K562 (cell line): Measurements from ENCODE around the gene RPS8. TPM values are rescaled to one million over a fixed set of nuclear protein-coding genes. Genes with fewer than 3 reads are reported as not detected.

ENCODE experiments used
- BMI1 ChIP-seq: fragments of 150-350 bp; IDR thresholded peaks from 2 replicates; pipeline ENCODE4 v1.6.1; 2014; ENCODE audit warnings: low read length
- C11orf30 ChIP-seq: fragments of 450-650 bp; IDR thresholded peaks from 2 replicates; pipeline ENCODE4 v1.6.1; 2016; ENCODE audit warnings: low read depth, mild to moderate bottlenecking
- EZH2 ChIP-seq: IDR thresholded peaks from 2 replicates; pipeline ENCODE4 v1.6.1; 2012; ENCODE audit warnings: low read depth, mild to moderate bottlenecking, inconsistent platforms, low read length, borderline replicate concordance
- HCFC1 ChIP-seq: IDR thresholded peaks from 2 replicates; pipeline ENCODE4 v1.6.1; 2012; ENCODE audit warnings: low read depth, low read length, improper control_type of control experiment
- KAT7 ChIP-seq: sonication (generic); formaldehyde crosslinking; IDR thresholded peaks from 2 replicates; pipeline ENCODE4 v1.8.0; 2022; ENCODE audit warnings: missing genetic modification reagents, mild to moderate bottlenecking, borderline replicate concordance
- MEIS2 ChIP-seq: fragments of 450-650 bp; IDR thresholded peaks from 2 replicates; pipeline ENCODE4 v1.6.1; 2014; ENCODE audit warnings: mild to moderate bottlenecking; ENCODE audit not compliant: partially characterized antibody
- SAP30 ChIP-seq: fragments of 200-600 bp; sonication (generic); IDR thresholded peaks from 2 replicates; pipeline ENCODE4 v1.6.1; 2012; ENCODE audit warnings: borderline replicate concordance, low read depth, mild to moderate bottlenecking, moderate library complexity, low read length, control low read depth, inconsistent platforms; ENCODE audit not compliant: insufficient read depth, poor library complexity, severe bottlenecking
- SP1 ChIP-seq: sonication (generic); formaldehyde crosslinking; IDR thresholded peaks from 2 replicates; pipeline ENCODE4 v1.8.1; 2022; ENCODE audit warnings: mild to moderate bottlenecking, missing genetic modification reagents
- TOE1 ChIP-seq, 2 experiments: fragments of 450-650 bp in 1 of 2; sonication (generic) in 1 of 2; formaldehyde crosslinking in 1 of 2; IDR thresholded peaks; 2 replicates each; pipeline versions ENCODE4 v1.7.1 to v1.8.0; 2016 to 2022; ENCODE audit warnings: borderline replicate concordance in 2 of 2, mild to moderate bottlenecking in 2 of 2, antibody characterized with exemption in 1 of 2, inconsistent platforms in 1 of 2, low read depth in 1 of 2, missing genetic modification reagents in 1 of 2, moderate library complexity in 1 of 2
- ZFP36 ChIP-seq: fragments of 150-350 bp; IDR thresholded peaks from 2 replicates; pipeline ENCODE4 v1.6.1; 2018; ENCODE audit warnings: low read length, low read depth; ENCODE audit not compliant: partially characterized antibody
- ZNF140 ChIP-seq: fragments of 250-450 bp; sonication (Bioruptor Pico); IDR thresholded peaks from 2 replicates; pipeline ENCODE4 v1.8.0; 2021; ENCODE audit warnings: moderate library complexity, mild to moderate bottlenecking, inconsistent platforms
- ZNF324 ChIP-seq: fragments of 250-450 bp; sonication (Bioruptor Pico); IDR thresholded peaks from 2 replicates; pipeline ENCODE4 v1.4.0; 2020; ENCODE audit warnings: mild to moderate bottlenecking
- ZNF696 ChIP-seq: fragments of 250-450 bp; sonication (Bioruptor Pico); conservative IDR thresholded peaks from 2 replicates; pipeline ENCODE4 v1.4.0; 2020; ENCODE audit warnings: mild to moderate bottlenecking, moderate library complexity
- polyA plus RNA-seq, 8 experiments: library from polyadenylated mRNA; depleted of rRNA in 4 of 8; stranded (reverse) in 5 of 8; unstranded in 3 of 8; fragments of >200 nt; fragmentation: Nextera tagmentation in 2 of 8; fragmentation: Illumina TruSeq in 1 of 8; extraction: Ambion mirVana in 2 of 8; extraction: Trizol in 1 of 8; gene quantifications; 2 replicates each; pipeline versions ENCODE4 v1.2.1 to v1.2.3, GENCODE V29; 2011 to 2014; ENCODE audit warnings: inconsistent platforms in 1 of 8, missing spikeins in 1 of 8
- total RNA-seq, 7 experiments: library from RNA; depleted of rRNA in 6 of 7; stranded (reverse); fragments of >200 nt in 6 of 7; fragmentation: Illumina TruSeq in 2 of 7; extraction: Trizol in 2 of 7; gene quantifications; 2 replicates each; pipeline versions ENCODE4 v1.2.1 to v1.2.3, GENCODE V29; 2011 to 2021; ENCODE audit warnings: low replicate concordance in 1 of 7
- TF ChIP-seq, protein P1 (sequence below): fragments of 450-650 bp; formaldehyde crosslinking; IDR thresholded peaks from 2 replicates; pipeline ENCODE4 v1.4.0; 2020; ENCODE audit warnings: mild to moderate bottlenecking, mixed read lengths
- TF ChIP-seq, protein P2 (sequence below): fragments of 250-450 bp; sonication (Bioruptor Pico); IDR thresholded peaks from 2 replicates; pipeline ENCODE4 v1.5.0; 2020; ENCODE audit warnings: mild to moderate bottlenecking, borderline replicate concordance
- TF ChIP-seq, protein P3 (sequence below): fragments of 250-450 bp; sonication (Bioruptor Pico); IDR thresholded peaks from 2 replicates; pipeline ENCODE4 v1.5.1; 2021; ENCODE audit warnings: mild to moderate bottlenecking
- TF ChIP-seq, protein P4 (sequence below): fragments of 450-650 bp; formaldehyde crosslinking; IDR thresholded peaks from 2 replicates; pipeline ENCODE4 v1.4.0; 2022; ENCODE audit warnings: mild to moderate bottlenecking, moderate library complexity
- TF ChIP-seq, protein P5 (sequence below): fragments of 250-450 bp; sonication (Bioruptor Pico); IDR thresholded peaks from 2 replicates; pipeline ENCODE4 v1.4.0; 2020; ENCODE audit warnings: mild to moderate bottlenecking

The RPS8 gene
- total and polyA plus RNA-seq, 9 of the 15 experiments (the other 6 are each of a cell fraction or from before 2014, with no cell fraction given) = 2,431 to 4,168 (median 3,109) TPM

DNA sequence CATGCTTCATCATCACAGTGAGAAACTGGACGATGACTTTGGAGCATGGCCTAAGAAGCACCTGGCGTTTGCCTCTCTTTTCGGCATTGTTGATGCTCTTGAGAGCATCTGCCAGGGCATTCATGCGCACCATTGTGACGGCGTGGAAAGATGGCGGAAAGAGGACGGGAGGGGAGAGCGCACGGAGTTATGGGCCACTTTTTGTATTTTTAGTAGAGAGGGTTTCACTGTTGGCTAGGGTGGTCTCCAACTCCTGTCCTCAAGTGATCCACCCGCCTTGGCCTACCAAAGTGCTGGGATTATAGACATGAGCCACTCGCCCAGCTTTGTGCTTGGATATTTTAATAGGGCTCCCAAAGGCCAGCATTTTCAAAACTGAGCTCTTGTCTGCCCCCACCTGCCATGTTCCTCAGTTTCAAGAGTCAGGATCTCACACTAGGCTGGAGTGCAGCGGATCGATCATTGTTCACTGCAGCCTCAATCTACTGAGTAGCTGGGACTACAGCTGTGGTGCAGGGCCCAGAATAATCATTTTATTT lies 5.3 kb downstream of the RPS8 start (continued):
- TF ChIP-seq ZNF696 (no peak), KAT7 (CRISPR knock-in tag) (no peak), MEIS2 (no peak), SP1 (CRISPR knock-in tag) (no peak), ZNF324 (CRISPR knock-in tag) (no peak), BMI1 (no peak), C11orf30 (no peak), EZH2 (no peak), ZFP36 (no peak), HCFC1 (no peak), SAP30 (no peak), ZNF140 (no peak), TOE1 (IDR thresholded peaks at IDR 0.05; ENCODE audit: borderline replicate concordance) (0 out of 2 replicates have a peak, but pooled peaks have one; percentile 32), TOE1 (CRISPR knock-in tag; IDR thresholded peaks at IDR 0.05; ENCODE audit: borderline replicate concordance, low read depth) (no peak)
- TF ChIP-seq, protein P1, sequence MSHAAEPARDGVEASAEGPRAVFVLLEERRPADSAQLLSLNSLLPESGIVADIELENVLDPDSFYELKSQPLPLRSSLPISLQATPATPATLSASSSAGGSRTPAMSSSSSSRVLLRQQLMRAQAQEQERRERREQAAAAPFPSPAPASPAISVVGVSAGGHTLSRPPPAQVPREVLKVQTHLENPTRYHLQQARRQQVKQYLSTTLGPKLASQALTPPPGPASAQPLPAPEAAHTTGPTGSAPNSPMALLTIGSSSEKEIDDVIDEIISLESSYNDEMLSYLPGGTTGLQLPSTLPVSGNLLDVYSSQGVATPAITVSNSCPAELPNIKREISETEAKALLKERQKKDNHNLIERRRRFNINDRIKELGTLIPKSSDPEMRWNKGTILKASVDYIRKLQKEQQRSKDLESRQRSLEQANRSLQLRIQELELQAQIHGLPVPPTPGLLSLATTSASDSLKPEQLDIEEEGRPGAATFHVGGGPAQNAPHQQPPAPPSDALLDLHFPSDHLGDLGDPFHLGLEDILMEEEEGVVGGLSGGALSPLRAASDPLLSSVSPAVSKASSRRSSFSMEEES (CRISPR knock-in tag) = no peak
- TF ChIP-seq, protein P2, sequence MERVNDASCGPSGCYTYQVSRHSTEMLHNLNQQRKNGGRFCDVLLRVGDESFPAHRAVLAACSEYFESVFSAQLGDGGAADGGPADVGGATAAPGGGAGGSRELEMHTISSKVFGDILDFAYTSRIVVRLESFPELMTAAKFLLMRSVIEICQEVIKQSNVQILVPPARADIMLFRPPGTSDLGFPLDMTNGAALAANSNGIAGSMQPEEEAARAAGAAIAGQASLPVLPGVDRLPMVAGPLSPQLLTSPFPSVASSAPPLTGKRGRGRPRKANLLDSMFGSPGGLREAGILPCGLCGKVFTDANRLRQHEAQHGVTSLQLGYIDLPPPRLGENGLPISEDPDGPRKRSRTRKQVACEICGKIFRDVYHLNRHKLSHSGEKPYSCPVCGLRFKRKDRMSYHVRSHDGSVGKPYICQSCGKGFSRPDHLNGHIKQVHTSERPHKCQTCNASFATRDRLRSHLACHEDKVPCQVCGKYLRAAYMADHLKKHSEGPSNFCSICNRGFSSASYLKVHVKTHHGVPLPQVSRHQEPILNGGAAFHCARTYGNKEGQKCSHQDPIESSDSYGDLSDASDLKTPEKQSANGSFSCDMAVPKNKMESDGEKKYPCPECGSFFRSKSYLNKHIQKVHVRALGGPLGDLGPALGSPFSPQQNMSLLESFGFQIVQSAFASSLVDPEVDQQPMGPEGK = no peak
- TF ChIP-seq, protein P3, sequence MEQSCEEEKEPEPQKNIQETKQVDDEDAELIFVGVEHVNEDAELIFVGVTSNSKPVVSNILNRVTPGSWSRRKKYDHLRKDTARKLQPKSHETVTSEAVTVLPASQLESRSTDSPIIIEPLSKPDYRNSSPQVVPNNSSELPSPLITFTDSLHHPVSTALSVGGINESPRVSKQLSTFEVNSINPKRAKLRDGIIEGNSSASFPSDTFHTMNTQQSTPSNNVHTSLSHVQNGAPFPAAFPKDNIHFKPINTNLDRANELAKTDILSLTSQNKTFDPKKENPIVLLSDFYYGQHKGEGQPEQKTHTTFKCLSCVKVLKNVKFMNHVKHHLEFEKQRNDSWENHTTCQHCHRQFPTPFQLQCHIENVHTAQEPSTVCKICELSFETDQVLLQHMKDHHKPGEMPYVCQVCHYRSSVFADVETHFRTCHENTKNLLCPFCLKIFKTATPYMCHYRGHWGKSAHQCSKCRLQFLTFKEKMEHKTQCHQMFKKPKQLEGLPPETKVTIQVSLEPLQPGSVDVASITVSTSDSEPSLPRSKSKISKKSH (CRISPR knock-in tag) = no peak
- TF ChIP-seq, protein P4, sequence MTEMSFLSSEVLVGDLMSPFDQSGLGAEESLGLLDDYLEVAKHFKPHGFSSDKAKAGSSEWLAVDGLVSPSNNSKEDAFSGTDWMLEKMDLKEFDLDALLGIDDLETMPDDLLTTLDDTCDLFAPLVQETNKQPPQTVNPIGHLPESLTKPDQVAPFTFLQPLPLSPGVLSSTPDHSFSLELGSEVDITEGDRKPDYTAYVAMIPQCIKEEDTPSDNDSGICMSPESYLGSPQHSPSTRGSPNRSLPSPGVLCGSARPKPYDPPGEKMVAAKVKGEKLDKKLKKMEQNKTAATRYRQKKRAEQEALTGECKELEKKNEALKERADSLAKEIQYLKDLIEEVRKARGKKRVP = no peak
- TF ChIP-seq, protein P5, sequence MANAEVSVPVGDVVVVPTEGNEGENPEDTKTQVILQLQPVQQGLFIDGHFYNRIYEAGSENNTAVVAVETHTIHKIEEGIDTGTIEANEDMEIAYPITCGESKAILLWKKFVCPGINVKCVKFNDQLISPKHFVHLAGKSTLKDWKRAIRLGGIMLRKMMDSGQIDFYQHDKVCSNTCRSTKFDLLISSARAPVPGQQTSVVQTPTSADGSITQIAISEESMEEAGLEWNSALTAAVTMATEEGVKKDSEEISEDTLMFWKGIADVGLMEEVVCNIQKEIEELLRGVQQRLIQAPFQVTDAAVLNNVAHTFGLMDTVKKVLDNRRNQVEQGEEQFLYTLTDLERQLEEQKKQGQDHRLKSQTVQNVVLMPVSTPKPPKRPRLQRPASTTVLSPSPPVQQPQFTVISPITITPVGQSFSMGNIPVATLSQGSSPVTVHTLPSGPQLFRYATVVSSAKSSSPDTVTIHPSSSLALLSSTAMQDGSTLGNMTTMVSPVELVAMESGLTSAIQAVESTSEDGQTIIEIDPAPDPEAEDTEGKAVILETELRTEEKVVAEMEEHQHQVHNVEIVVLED (CRISPR knock-in tag) = no peak
